MCF 10A (cell line): ENCODE data around the gene SERTM2. TPM values are rescaled to one million over a fixed set of nuclear protein-coding genes. Genes with fewer than 3 reads are reported as not detected.

Experiments
- Bru-seq: library from RNA; stranded (reverse); fragments of 400-500 nt; gene quantifications from one replicate; lab custom pipeline; 2021; lab: Mats Ljungman, UMichigan
- BruChase-seq, 2 experiments: library from RNA; stranded (reverse); fragments of 400-500 nt; gene quantifications; one replicate each; lab custom pipeline; 2021; lab: Mats Ljungman, UMichigan
- BruUV-seq: library from RNA; stranded (reverse); fragments of 400-500 nt; replicated peaks from 2 replicates; lab custom pipeline; 2021; lab: Mats Ljungman, UMichigan
- CTCF ChIA-PET: fragments of 300-600 bp; sonication (Branson Sonifier 250); formaldehyde crosslinking; extraction: SDS; loops from one replicate; lab custom pipeline; 2021; ENCODE audit warnings: antibody characterized with exemption, inconsistent platforms; lab: Yijun Ruan, JAX
- POLR2A ChIA-PET: fragments of 300-600, 350-650 bp; sonication (Branson Sonifier 250); formaldehyde crosslinking; extraction: SDS; loops from one replicate; lab custom pipeline; 2020; ENCODE audit warnings: antibody characterized with exemption, inconsistent platforms; lab: Yijun Ruan, JAX
- DNase-seq: peaks from one replicate; pipeline ENCODE4 v3.0.0-alpha.2; 2018; ENCODE audit not compliant: unreplicated experiment
- H3K27ac Mint-ChIP-seq: one replicate; pipeline ENCODE4 v1.8.0; 2022; ENCODE audit warnings: mild to moderate bottlenecking, low read depth, mixed read lengths; ENCODE audit not compliant: unreplicated experiment
- H3K27me3 Mint-ChIP-seq: one replicate; pipeline ENCODE4 v1.8.0; 2022; ENCODE audit warnings: mixed read lengths; ENCODE audit not compliant: insufficient read depth, unreplicated experiment
- H3K36me3 Mint-ChIP-seq: one replicate; pipeline ENCODE4 v1.8.0; 2022; ENCODE audit warnings: mild to moderate bottlenecking, moderate library complexity, mixed read lengths; ENCODE audit not compliant: insufficient read depth, unreplicated experiment
- H3K4me1 Mint-ChIP-seq: one replicate; pipeline ENCODE4 v1.8.0; 2022; ENCODE audit warnings: mixed read lengths; ENCODE audit not compliant: insufficient read depth, unreplicated experiment
- H3K4me3 Mint-ChIP-seq: one replicate; pipeline ENCODE4 v1.8.0; 2022; ENCODE audit warnings: mild to moderate bottlenecking, moderate library complexity, mixed read lengths; ENCODE audit not compliant: unreplicated experiment
- H3K9me3 Mint-ChIP-seq: one replicate; pipeline ENCODE4 v1.8.0; 2022; ENCODE audit warnings: mixed read lengths; ENCODE audit not compliant: unreplicated experiment
- CTCF ChIP-seq: fragments of 200-600 bp; IDR thresholded peaks from one replicate; pipeline ENCODE4 v1.8.0; 2022; ENCODE audit warnings: antibody characterized with exemption, mild to moderate bottlenecking; ENCODE audit not compliant: unreplicated experiment
- intact Hi-C: fragments of 100-400 bp; cut with micrococcal nuclease; formaldehyde crosslinking; loops from 2 replicates; pipeline ENCODE4 v1.14.1; 2022
- long read RNA-seq: library from polyadenylated mRNA; stranded (forward); transcript quantifications from one replicate; pipeline ENCODE4 v2.0.0, GENCODE V29; 2022
- total RNA-seq: library from RNA; stranded (reverse); gene quantifications from 2 replicates; pipeline ENCODE4 v1.2.3, GENCODE V29; 2022

SERTM2 gene
- not detected in 2 replicates for total RNA-seq
- not detected for Bru-seq, nascent RNA
- BruChase-seq, experiment 1, labeled RNA remaining after a 6-hour chase, result not detected
- BruChase-seq, experiment 2, labeled RNA remaining after a 2-hour chase, result not detected
- long read RNA-seq, result 0 reads

- Mint-ChIP-seq H3K27me3 (peaks cover 31% of the 10 kb centered on the region), H3K9me3 (no peaks in the 10 kb centered on the region), H3K36me3 (no peaks in the 10 kb centered on the region), H3K4me3 (no peak within 1 kb of the TSS), H3K4me1 (no peaks in the 10 kb centered on the region), H3K27ac (no peak within 1 kb of the TSS)
- no peak for TF ChIP-seq CTCF
- ChIA-PET CTCF (interaction anchor here (1.1 kb wide), 1 partner anchor 10 kb away, joined by 3 read pairs; no protein-coding TSS in a partner anchor), POLR2A (interaction anchor here (1.1 kb wide), 1 partner anchor 9 kb away, joined by 3 read pairs; no protein-coding TSS in a partner anchor)
- intact Hi-C loops, result no loop called here
- peak; percentile 3 for DNase-seq
- no TSS peak for BruUV-seq
These were observed at the start of gene SERTM2 for GRCh38 chrX:111511477-111511876. TSS of gene SERTM2 (plus strand) at chrX:111511645. CDS start at chrX:111518858, 7,213 bp downstream.

- CTCF ChIA-PET, result interaction anchor here (0.6 kb wide), 1 partner anchor 1476 kb away, joined by 3 read pairs; no protein-coding TSS in a partner anchor
- TF ChIP-seq CTCF, result no peak
- H3K27me3 Mint-ChIP-seq, result peaks cover 45% of the 10 kb centered on the region
- no peaks in the 10 kb centered on the region for H3K9me3 Mint-ChIP-seq
- intact Hi-C loops, result no loop called here
- no peak for DNase-seq
- no peaks in the 10 kb centered on the region for H3K4me1 Mint-ChIP-seq
- no TSS peak for BruUV-seq
- no peak overlapping the region for H3K4me3 Mint-ChIP-seq
- H3K36me3 Mint-ChIP-seq, result no peaks in the 10 kb centered on the region
- no peak overlapping the region for H3K27ac Mint-ChIP-seq
- POLR2A ChIA-PET, result no interaction called here
These were observed 45.8 kb upstream of the SERTM2 start for GRCh38 chrX:111465669-111466068.

- no peak for DNase-seq
These were observed 43.5 kb upstream of the SERTM2 start for GRCh38 chrX:111467896-111468295.

More at GRCh38 chrX:111467896-111468295, 43.5 kb upstream of the SERTM2 start:
- Mint-ChIP-seq H3K27me3 (peaks cover 64% of the 10 kb centered on the region), H3K4me3 (no peak overlapping the region), H3K9me3 (peaks cover 8% of the 10 kb centered on the region), H3K27ac (no peak overlapping the region), H3K36me3 (no peaks in the 10 kb centered on the region), H3K4me1 (no peaks in the 10 kb centered on the region)
- ChIA-PET POLR2A (interaction anchor here (1.2 kb wide), 1 partner anchor 16 kb away, joined by 3 read pairs; no protein-coding TSS in a partner anchor), CTCF (no interaction called here)
- BruUV-seq, result no TSS peak
- no peak for TF ChIP-seq CTCF
- intact Hi-C loops, result no loop called here
